K562 (cell line): ENCODE results near the gene EPB41L4A. TPM values are rescaled to one million over a fixed set of nuclear protein-coding genes. Genes with fewer than 3 reads are reported as not detected.
A peak's percentile ranks its signal among the peaks of the same experiment; 100 is the strongest.

Experiments
- CBFA2T2 ChIP-seq: fragments of 450-650 bp; conservative IDR thresholded peaks from 2 replicates; pipeline ENCODE4 v1.6.1; 2017; ENCODE audit warnings: mild to moderate bottlenecking
- CREB1 ChIP-seq, 2 experiments: sonication (generic) in 1 of 2; formaldehyde crosslinking in 1 of 2; IDR thresholded peaks; 2 replicates each; pipeline versions ENCODE4 v1.6.1 to v1.8.0; 2012 to 2022; ENCODE audit warnings: inconsistent platforms in 1 of 2, mild to moderate bottlenecking in 1 of 2, missing genetic modification reagents in 1 of 2, moderate library complexity in 1 of 2
- JUND ChIP-seq, 2 experiments: IDR thresholded peaks; 2 replicates in 1 of 2; 3 replicates in 1 of 2; pipeline ENCODE4 v1.6.1; 2011; ENCODE audit warnings: borderline replicate concordance in 2 of 2, low read depth in 2 of 2, low read length in 2 of 2, improper control_type of control experiment in 1 of 2, missing biosample characterization in 1 of 2, missing genetic modification characterization in 1 of 2, missing genetic modification reagents in 1 of 2
- MYC ChIP-seq, 2 experiments: fragments of 250-450 bp in 1 of 2; sonication (Bioruptor Pico) in 1 of 2; IDR thresholded peaks; 2 replicates each; pipeline versions ENCODE4 v1.5.1 to v1.6.1; 2012 to 2021; ENCODE audit warnings: low read depth in 2 of 2, borderline replicate concordance in 1 of 2, improper control_type of control experiment in 1 of 2, low read length in 1 of 2, mild to moderate bottlenecking in 1 of 2, moderate library complexity in 1 of 2
- SAFB2 ChIP-seq: fragments of 200-400 bp; formaldehyde crosslinking; IDR thresholded peaks from 2 replicates; pipeline ENCODE4 v1.6.1; 2018; ENCODE audit warnings: borderline replicate concordance, low read length, low read depth, moderate library complexity; ENCODE audit not compliant: severe bottlenecking
- SMAD1 ChIP-seq: fragments of 150-350 bp; IDR thresholded peaks from 2 replicates; pipeline ENCODE4 v1.6.1; 2014; ENCODE audit warnings: low read length, low read depth; ENCODE audit not compliant: partially characterized antibody
- TRIM28 ChIP-seq: fragments of 450-650 bp; IDR thresholded peaks from 2 replicates; pipeline ENCODE4 v1.6.1; 2017
- U2AF1 ChIP-seq: fragments of 200-400 bp; formaldehyde crosslinking; optimal IDR thresholded peaks from 2 replicates; pipeline ENCODE3; 2017; ENCODE audit warnings: mild to moderate bottlenecking, low read depth, low read length, moderate library complexity
- ZC3H11A ChIP-seq: IDR thresholded peaks from 2 replicates; pipeline ENCODE4 v1.6.1; 2012; ENCODE audit warnings: low read depth, low read length, improper control_type of control experiment
- ZNF408 ChIP-seq: fragments of 250-450 bp; sonication (Bioruptor Pico); IDR thresholded peaks from 2 replicates; pipeline ENCODE4 v1.4.0; 2020; ENCODE audit warnings: low read depth, mild to moderate bottlenecking, moderate library complexity
- ZNF589 ChIP-seq: fragments of 200-800 bp; sonication (Bioruptor generic); IDR thresholded peaks from 2 replicates; pipeline ENCODE4 v1.6.1; 2016; ENCODE audit warnings: low read depth, missing genetic modification characterization, missing compliant biosample characterization
- ZNF699 ChIP-seq: fragments of 250-450 bp; sonication (Bioruptor Pico); IDR thresholded peaks from 2 replicates; pipeline ENCODE4 v1.8.0; 2021; ENCODE audit warnings: mild to moderate bottlenecking, moderate library complexity; ENCODE audit not compliant: insufficient replicate concordance
- polyA plus RNA-seq, 8 experiments: library from polyadenylated mRNA; depleted of rRNA in 4 of 8; stranded (reverse) in 5 of 8; unstranded in 3 of 8; fragments of >200 nt; fragmentation: Nextera tagmentation in 2 of 8; fragmentation: Illumina TruSeq in 1 of 8; extraction: Ambion mirVana in 2 of 8; extraction: Trizol in 1 of 8; gene quantifications; 2 replicates each; pipeline versions ENCODE4 v1.2.1 to v1.2.3, GENCODE V29; 2011 to 2014; ENCODE audit warnings: inconsistent platforms in 1 of 8, missing spikeins in 1 of 8
- total RNA-seq, 7 experiments: library from RNA; depleted of rRNA in 6 of 7; stranded (reverse); fragments of >200 nt in 6 of 7; fragmentation: Illumina TruSeq in 2 of 7; extraction: Trizol in 2 of 7; gene quantifications; 2 replicates each; pipeline versions ENCODE4 v1.2.1 to v1.2.3, GENCODE V29; 2011 to 2021; ENCODE audit warnings: low replicate concordance in 1 of 7
- TF ChIP-seq, protein P1 (sequence below): fragments of 450-650 bp; IDR thresholded peaks from 2 replicates; pipeline ENCODE4 v1.6.1; 2017; ENCODE audit warnings: antibody characterized with exemption
- TF ChIP-seq, protein P2 (sequence below): fragments of 450-650 bp; conservative IDR thresholded peaks from 2 replicates; pipeline ENCODE4 v1.6.1; 2016; ENCODE audit warnings: missing genetic modification characterization, low read depth, mild to moderate bottlenecking, control low read depth, missing compliant biosample characterization
- TF ChIP-seq, protein P3 (sequence below), 2 experiments: fragments of 150-350 bp in 1 of 2; IDR thresholded peaks; 2 replicates each; pipeline ENCODE4 v1.6.1; 2012 to 2016; ENCODE audit warnings: low read depth in 2 of 2, low read length in 2 of 2, mild to moderate bottlenecking in 1 of 2, moderate library complexity in 1 of 2
- TF ChIP-seq, protein P4 (sequence below): fragments of 250-450 bp; sonication (Bioruptor Pico); IDR thresholded peaks from 2 replicates; pipeline ENCODE4 v1.4.0; 2020; ENCODE audit warnings: mild to moderate bottlenecking, moderate library complexity

The EPB41L4A gene
- total and polyA plus RNA-seq, 9 of the 15 experiments (the other 6 are each of a cell fraction or from before 2014, with no cell fraction given): 0.04 to 0.35 (median 0.12) TPM; not detected in 3

DNA sequence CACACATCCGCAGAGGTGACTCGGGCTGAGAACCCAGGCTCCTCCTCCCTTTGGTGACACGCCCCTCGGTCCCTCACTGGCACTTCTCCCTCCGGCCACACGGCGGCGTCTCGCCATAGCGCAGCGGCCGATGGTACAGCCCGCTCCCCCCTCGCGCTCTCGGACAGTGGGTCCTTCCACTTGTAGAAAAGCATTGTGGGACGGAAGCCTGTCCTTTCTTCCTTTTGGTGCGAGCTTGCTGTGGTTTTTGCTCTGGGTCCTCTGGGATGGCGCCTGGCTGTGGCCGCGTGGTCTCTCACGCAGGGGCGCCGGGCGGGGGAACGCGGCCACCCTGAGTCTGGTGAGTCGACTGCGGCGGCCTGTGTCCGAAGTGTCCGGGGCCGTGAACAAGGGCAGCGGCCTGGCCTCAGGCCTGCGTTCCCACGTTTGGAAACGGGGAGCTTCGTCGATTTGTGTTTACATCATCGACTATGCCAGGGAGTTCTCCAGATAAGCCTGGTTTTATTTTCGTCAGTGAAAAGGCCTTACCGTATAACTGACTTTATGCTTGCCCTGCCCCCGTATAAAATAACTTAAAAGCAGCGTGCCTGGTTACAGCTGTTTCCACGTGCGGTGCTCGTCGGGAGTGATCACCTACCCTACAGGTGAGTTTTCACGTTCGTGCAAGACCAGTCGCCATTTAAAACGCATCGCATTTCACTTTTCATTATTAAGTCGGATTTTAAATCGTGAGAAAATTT, 258.3 kb downstream of the EPB41L4A start (continued):
- TF ChIP-seq ZC3H11A: peak; percentile 36; the same call in 1 of the 2 replicates
- no peak for TF ChIP-seq ZNF589 (CRISPR knock-in tag)
- TF ChIP-seq, protein P1, sequence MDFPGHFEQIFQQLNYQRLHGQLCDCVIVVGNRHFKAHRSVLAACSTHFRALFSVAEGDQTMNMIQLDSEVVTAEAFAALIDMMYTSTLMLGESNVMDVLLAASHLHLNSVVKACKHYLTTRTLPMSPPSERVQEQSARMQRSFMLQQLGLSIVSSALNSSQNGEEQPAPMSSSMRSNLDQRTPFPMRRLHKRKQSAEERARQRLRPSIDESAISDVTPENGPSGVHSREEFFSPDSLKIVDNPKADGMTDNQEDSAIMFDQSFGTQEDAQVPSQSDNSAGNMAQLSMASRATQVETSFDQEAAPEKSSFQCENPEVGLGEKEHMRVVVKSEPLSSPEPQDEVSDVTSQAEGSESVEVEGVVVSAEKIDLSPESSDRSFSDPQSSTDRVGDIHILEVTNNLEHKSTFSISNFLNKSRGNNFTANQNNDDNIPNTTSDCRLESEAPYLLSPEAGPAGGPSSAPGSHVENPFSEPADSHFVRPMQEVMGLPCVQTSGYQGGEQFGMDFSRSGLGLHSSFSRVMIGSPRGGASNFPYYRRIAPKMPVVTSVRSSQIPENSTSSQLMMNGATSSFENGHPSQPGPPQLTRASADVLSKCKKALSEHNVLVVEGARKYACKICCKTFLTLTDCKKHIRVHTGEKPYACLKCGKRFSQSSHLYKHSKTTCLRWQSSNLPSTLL: no peak
- TF ChIP-seq U2AF1: peak; percentile 55
- TF ChIP-seq SMAD1: peak; percentile 88
- TF ChIP-seq, protein P2, sequence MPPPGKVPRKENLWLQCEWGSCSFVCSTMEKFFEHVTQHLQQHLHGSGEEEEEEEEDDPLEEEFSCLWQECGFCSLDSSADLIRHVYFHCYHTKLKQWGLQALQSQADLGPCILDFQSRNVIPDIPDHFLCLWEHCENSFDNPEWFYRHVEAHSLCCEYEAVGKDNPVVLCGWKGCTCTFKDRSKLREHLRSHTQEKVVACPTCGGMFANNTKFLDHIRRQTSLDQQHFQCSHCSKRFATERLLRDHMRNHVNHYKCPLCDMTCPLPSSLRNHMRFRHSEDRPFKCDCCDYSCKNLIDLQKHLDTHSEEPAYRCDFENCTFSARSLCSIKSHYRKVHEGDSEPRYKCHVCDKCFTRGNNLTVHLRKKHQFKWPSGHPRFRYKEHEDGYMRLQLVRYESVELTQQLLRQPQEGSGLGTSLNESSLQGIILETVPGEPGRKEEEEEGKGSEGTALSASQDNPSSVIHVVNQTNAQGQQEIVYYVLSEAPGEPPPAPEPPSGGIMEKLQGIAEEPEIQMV: no peak
- TF ChIP-seq CBFA2T2: no peak
- TF ChIP-seq TRIM28: no peak
- TF ChIP-seq, protein P3, sequence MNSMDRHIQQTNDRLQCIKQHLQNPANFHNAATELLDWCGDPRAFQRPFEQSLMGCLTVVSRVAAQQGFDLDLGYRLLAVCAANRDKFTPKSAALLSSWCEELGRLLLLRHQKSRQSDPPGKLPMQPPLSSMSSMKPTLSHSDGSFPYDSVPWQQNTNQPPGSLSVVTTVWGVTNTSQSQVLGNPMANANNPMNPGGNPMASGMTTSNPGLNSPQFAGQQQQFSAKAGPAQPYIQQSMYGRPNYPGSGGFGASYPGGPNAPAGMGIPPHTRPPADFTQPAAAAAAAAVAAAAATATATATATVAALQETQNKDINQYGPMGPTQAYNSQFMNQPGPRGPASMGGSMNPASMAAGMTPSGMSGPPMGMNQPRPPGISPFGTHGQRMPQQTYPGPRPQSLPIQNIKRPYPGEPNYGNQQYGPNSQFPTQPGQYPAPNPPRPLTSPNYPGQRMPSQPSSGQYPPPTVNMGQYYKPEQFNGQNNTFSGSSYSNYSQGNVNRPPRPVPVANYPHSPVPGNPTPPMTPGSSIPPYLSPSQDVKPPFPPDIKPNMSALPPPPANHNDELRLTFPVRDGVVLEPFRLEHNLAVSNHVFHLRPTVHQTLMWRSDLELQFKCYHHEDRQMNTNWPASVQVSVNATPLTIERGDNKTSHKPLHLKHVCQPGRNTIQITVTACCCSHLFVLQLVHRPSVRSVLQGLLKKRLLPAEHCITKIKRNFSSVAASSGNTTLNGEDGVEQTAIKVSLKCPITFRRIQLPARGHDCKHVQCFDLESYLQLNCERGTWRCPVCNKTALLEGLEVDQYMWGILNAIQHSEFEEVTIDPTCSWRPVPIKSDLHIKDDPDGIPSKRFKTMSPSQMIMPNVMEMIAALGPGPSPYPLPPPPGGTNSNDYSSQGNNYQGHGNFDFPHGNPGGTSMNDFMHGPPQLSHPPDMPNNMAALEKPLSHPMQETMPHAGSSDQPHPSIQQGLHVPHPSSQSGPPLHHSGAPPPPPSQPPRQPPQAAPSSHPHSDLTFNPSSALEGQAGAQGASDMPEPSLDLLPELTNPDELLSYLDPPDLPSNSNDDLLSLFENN (IDR thresholded peaks at IDR 0.05; ENCODE audit: low read depth in 2 of 2, low read length in 2 of 2): peak in 1 of 2 experiments; percentile 74; a peak in 1 of 4 replicates
- no peak for TF ChIP-seq ZNF408 (CRISPR knock-in tag)
- TF ChIP-seq JUND (IDR thresholded peaks at IDR 0.05; ENCODE audit: borderline replicate concordance, low read depth, low read length): peak; percentile 100
- no peak; the same call in 2 of the 3 replicates for TF ChIP-seq JUND (tag; IDR thresholded peaks at IDR 0.05; ENCODE audit: borderline replicate concordance, low read depth, low read length)
- no peak for TF ChIP-seq ZNF699 (CRISPR knock-in tag)
- TF ChIP-seq MYC (IDR thresholded peaks at IDR 0.05; ENCODE audit: low read depth, low read length): peak; percentile 96
- TF ChIP-seq MYC (CRISPR knock-in tag; IDR thresholded peaks at IDR 0.05; ENCODE audit: borderline replicate concordance, low read depth): peak; percentile 96
- peak; percentile 61 for TF ChIP-seq CREB1 (IDR thresholded peaks at IDR 0.05)
- peak; percentile 78 for TF ChIP-seq CREB1 (CRISPR knock-in tag; IDR thresholded peaks at IDR 0.05)
- TF ChIP-seq, protein P4, sequence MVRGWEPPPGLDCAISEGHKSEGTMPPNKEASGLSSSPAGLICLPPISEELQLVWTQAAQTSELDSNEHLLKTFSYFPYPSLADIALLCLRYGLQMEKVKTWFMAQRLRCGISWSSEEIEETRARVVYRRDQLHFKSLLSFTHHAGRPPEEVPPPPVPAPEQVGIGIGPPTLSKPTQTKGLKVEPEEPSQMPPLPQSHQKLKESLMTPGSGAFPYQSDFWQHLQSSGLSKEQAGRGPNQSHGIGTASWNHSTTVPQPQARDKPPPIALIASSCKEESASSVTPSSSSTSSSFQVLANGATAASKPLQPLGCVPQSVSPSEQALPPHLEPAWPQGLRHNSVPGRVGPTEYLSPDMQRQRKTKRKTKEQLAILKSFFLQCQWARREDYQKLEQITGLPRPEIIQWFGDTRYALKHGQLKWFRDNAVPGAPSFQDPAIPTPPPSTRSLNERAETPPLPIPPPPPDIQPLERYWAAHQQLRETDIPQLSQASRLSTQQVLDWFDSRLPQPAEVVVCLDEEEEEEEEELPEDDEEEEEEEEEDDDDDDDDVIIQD: no peak
- TF ChIP-seq SAFB2: no peak
